Measurements from ENCODE around the gene PSMA4. TPM values are rescaled to one million over a fixed set of nuclear protein-coding genes. Genes with fewer than 3 reads are reported as not detected.

Gene PSMA4
- total RNA-seq, 2 experiments from 2014 or later: 238 to 248 TPM

GRCh38 chr15:78599189-78599588 lies 58.9 kb downstream of the PSMA4 start:
- CTCF ChIA-PET: no interaction called here

More at GRCh38 chr15:78599189-78599588, 58.9 kb downstream of the PSMA4 start:
- POLR2A ChIA-PET: no interaction called here

Other genes with a start within 250 kb of the PSMA4 start
- gene SKIC8, start 240.8 kb upstream of the PSMA4 start, total RNA-seq: 10 to 100 TPM; 68.0 to 70.3 TPM
- gene CRABP1, start 200.1 kb upstream of the PSMA4 start, total RNA-seq: not detected
- 10 to 100 TPM; 67.0 to 69.6 TPM for gene IREB2, start 102.2 kb upstream of the PSMA4 start, total RNA-seq
- 1 to 10 TPM; 1.1 to 1.5 TPM for gene HYKK, start 32.9 kb upstream of the PSMA4 start, total RNA-seq
- gene CHRNA5, start 25.1 kb downstream of the PSMA4 start, total RNA-seq: 10 to 100 TPM; 10.5 to 11.3 TPM
- gene CHRNA3, start 80.6 kb downstream of the PSMA4 start, total RNA-seq: not detected
- not detected for gene CHRNB4, start 100.8 kb downstream of the PSMA4 start, total RNA-seq